Activated CD4-positive, alpha-beta T cell treated with anti-CD3 and anti-CD28 coated beads for 4 hours (primary cell): ENCODE results near the gene KDM5A.
"Not testable (repeated sequence)": the region's sequence is repeated elsewhere in the genome, so short reads cannot be mapped to it uniquely, and the experiment has no call there.

Experiments used
- DNase-seq, 2 donors: peaks; one replicate each; pipeline ENCODE4 v3.0.0-alpha.2; 2020

KDM5A gene

GRCh38 chr12:237026-237815 lies 151.9 kb downstream of the KDM5A start:
- no peak for DNase-seq

DNA sequence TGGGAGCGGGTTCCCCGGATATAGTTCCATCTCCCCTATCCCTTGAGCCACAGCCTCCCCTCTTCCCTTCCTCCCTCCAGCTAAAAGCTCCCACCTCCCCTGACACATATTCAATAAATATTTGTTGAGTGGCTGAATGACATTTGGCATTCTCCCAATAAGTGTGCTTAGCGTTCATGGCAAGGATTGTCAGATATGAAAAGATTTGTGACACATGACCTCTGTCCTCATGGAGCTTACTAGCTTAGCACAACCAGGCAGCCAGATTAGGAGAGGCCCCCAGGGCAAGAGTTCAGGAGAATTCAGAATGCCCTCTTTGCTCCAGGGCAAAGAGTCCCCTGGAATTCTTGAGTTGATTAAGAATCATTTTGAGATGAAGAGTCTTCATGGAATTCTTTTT lies 152.7 kb downstream of the KDM5A start:
- no peak for DNase-seq

GRCh38 chr12:235967-236366 lies 153.2 kb downstream of the KDM5A start:
- DNase-seq = not testable (repeated sequence)

DNA sequence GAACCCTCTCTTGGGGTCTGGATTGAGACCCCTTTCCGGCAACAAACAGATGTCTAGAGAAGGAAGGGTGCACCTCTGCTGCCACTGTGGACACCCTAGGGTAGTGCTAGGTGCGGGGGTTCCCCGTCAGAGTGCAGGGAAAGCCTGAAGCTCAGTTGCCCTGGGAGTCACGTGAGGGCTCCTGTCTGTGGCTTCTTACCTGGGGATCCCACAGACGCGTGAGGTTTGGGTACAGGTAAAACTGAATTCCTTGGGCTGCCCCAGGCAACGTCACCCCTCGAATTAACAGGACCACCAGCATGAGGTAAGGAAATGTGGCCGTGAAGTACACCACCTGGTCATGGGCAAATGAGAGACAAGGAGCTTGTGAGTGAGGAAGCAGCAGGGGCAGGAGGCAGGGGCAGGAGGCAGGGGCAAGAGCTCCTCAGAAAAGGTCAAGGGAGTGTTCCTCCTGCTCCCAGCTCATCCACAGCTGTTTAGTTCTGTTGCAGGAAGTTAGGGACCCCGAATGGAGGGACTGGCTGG lies 154.2 kb downstream of the KDM5A start:
- DNase-seq = no peak

GRCh38 chr12:234019-234418 lies 155.1 kb downstream of the KDM5A start:
- DNase-seq = no peak

- no peak for DNase-seq
These were observed 155.5 kb downstream of the KDM5A start for GRCh38 chr12:233615-233968.

- no peak for DNase-seq
These were observed 156.1 kb downstream of the KDM5A start for GRCh38 chr12:232731-233614.

GRCh38 chr12:230925-231671 lies 158.0 kb downstream of the KDM5A start:
- no peak for DNase-seq
